RCC 7860 (cell line): Measurements from ENCODE around the gene ANAPC2.

ENCODE experiments used
- DNase-seq: peaks from one replicate; pipeline ENCODE4 v3.0.0-alpha.2; 2015; ENCODE audit warnings: low spot score
- FAIRE-seq: peaks from 2 replicates; lab custom pipeline; 2012; peaks lifted over from hg19 to GRCh38; lab: Jason Lieb, UNC

ANAPC2 gene, protein sequence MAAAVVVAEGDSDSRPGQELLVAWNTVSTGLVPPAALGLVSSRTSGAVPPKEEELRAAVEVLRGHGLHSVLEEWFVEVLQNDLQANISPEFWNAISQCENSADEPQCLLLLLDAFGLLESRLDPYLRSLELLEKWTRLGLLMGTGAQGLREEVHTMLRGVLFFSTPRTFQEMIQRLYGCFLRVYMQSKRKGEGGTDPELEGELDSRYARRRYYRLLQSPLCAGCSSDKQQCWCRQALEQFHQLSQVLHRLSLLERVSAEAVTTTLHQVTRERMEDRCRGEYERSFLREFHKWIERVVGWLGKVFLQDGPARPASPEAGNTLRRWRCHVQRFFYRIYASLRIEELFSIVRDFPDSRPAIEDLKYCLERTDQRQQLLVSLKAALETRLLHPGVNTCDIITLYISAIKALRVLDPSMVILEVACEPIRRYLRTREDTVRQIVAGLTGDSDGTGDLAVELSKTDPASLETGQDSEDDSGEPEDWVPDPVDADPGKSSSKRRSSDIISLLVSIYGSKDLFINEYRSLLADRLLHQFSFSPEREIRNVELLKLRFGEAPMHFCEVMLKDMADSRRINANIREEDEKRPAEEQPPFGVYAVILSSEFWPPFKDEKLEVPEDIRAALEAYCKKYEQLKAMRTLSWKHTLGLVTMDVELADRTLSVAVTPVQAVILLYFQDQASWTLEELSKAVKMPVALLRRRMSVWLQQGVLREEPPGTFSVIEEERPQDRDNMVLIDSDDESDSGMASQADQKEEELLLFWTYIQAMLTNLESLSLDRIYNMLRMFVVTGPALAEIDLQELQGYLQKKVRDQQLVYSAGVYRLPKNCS

DNA sequence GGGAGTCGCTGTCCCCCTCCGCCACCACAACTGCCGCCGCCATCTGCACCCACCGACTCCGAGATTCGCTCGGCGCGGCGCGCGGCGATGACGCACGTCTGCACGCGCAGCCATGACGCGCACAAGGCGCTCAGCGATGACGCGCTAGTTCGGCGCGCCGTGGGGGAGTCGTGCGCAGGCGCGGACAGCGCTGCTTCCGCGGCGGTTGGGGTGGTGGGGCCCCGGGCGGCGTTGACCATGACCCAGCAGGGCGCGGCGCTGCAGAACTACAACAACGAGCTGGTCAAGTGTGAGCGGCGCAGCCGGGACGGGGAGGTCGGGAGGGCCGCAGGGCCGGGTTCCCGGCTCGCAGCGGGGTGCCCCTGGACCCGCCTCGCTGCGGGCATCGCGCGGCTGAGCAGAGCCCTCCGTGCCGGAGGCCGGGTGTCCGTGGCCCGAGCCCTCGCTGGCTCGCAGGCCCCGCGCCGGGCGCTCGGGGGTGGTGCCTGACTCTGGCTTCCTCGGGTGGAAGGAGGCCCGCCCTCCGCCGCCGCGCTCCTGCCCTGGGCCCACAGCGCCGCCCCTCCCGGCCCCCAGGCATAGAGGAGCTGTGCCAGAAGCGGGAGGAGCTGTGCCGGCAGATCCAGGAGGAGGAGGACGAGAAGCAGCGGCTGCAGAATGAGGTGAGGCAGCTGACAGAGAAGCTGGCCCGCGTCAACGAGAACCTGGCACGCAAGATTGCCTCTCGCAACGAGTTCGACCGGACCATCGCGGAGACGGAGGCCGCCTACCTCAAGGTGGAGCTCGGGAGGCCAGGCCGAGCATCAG is at the start of gene ANAPC2, which contains the start of gene SSNA1:
Gene ANAPC2, minus strand, starts transcription at position 71 of the 807 bp plus-strand sequence. Its CDS starts 28 bp downstream, at position 43.
Gene SSNA1, plus strand, starts transcription at position 187 of the 807 bp plus-strand sequence. Its CDS starts 51 bp downstream, at position 238.
- DNase-seq (peak; percentile 80), FAIRE-seq (no peak)

DNA sequence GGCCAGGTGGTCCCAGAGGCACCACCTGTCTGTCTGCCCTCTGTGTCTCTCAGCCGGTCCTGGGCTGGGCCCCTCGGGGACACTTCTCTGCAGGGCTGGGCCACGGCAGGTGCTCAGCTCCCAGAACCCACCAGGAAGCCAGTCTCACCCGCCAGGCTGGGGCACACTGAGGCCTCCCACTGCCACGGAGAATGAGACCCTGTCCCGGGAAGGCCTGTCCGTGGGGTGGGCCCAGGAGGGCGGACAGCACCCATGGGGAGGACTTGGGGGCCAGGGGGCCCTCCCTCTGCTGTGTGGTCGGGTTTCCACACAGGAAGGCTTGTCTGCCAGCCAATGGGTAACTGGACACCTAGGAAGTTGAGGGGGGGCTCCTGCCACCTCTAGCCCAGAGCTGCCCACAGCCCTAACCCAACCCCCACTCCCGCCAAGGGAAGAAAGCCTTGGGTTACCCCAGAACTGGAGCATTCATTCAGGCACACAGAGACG is 48.6 kb upstream of the ANAPC2 start:
- DNase-seq (no peak), FAIRE-seq (no peak)

DNA sequence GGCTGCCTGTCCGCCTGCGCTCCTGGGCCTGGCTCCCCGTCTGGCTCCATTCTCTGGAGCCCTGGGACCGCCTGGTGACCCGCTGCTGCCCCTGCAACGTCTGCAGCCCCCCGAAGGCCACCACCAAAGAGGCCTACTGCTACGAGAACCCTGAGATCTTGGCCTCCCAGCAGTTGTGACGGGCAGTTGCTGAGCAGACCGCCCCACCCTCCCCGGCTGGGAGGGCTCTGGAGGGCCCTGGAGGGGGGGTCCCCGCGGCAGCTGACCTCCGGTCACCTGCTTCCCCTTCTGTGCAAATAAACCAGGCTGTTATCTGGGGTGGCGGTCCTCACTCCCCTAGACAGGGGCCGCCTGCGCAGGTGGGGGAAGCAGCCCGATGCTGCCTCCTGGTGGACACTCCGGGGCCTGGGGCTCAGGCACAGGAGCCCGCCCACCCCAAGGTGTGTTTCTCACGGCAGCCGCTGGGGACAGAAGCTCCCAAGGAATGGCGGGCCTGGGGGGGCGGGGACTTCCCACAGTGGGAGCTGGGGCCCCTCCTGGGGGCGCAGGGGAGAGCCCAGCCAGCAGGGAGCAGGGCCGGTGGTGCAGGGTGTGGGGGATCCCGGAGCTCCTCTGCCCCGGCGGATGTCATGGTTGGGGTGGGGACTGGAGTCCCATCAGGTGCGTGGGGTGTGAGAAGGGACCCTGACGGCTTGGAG is 48.0 kb upstream of the ANAPC2 start:
- FAIRE-seq: no peak

DNA sequence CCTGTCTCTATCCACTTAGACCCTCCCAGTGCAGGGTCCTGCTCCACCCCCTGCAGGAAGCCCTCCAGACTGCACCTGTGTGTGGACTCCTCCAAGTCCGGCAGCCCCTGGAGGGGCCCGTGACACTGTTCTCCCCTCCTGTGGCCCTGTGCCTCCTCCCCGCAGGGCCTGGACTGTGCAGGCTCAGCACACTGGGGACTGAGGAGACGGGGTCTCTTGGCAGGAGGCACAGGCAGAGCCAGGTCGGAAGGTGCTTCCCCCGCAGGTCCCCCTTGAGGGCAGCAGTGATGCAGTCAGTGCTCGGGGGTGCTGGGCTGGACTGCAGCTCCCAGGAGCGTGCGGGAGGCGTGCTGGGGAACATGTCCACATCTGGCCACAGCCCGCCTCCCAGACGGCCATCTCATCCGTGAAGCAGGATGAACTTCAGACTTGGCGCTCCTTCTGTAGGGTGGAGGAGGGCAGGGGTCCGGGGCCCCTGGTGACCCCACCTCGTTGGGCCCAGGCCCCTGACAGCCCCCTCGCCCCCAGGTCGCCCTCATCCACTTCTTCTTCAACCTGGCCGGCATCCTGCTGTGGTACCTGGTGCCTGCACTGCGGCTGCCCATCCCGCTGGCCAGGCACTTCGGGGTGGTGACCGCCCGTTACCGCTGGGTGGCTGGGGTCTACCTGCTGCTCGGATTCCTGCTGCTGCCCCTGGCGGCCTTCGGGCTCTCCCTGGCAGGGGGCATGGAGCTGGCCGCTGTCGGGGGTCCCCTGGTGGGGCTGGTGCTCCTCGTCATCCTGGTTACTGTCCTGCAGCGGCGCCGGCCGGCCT is 47.3 kb upstream of the ANAPC2 start:
- DNase-seq (no peak), FAIRE-seq (no peak)

More for the DNA sequence above, 48.0 kb upstream of the ANAPC2 start:
- peak; percentile 61 for DNase-seq

DNA sequence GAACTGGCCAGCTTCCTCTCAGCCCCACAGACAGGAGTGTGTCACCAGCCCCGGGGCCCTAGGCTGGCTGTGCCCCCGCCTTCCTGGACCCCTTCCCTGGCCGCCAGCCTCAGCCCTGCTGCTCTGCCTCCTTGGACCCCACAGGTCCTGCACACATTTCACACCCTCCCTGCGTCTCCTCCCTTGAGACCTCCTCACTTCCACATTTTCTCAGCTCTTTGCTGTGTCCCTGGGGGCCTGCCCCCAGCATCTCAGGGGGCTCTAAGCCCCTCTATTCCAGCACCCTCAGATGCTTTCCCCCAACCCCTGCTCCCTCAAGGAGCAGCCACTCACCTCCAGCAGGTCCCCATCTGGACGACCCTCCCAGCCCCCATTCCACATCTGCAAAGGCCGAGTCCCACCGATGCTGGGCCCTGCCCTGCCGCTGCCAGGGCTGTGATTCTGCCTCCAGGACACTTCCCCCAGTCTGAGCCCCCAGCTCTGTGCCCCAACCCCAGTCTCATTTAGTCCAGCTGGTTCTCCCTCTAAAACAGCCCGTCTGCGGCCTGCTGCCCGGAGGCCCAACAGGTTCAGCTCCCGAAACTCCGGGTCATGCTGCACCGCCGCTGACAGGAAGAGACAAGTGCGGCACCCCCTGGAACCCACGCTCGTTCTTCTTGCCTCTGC is 46.5 kb upstream of the ANAPC2 start:
- DNase-seq: no peak
- no peak for FAIRE-seq

DNA sequence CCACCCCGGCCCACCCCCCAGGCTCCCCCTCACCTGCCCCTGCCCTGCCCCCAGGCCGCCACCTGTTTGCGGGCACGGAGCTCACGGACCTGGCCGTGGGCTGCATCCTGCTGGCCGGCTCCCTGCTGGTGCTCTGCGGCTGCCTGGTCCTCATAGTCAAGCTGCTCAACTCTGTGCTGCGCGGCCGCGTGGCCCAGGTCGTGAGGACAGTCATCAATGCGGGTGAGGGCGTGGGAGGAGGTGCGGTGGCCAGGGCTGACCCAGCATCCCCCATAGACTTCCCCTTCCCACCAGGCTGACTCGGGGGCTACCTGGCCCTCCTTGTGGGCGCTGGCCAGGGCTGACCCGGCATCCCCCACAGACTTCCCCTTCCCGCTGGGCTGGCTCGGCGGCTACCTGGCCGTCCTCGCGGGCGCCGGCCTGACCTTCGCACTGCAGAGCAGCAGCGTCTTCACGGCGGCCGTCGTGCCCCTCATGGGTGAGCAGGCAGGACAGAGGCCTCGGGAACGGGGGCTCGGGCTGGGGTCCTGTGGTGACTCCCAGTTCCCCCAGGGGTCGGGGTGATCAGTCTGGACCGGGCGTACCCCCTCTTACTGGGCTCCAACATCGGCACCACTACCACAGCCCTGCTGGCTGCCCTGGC is 45.8 kb upstream of the ANAPC2 start:
- DNase-seq (no peak), FAIRE-seq (no peak)

DNA sequence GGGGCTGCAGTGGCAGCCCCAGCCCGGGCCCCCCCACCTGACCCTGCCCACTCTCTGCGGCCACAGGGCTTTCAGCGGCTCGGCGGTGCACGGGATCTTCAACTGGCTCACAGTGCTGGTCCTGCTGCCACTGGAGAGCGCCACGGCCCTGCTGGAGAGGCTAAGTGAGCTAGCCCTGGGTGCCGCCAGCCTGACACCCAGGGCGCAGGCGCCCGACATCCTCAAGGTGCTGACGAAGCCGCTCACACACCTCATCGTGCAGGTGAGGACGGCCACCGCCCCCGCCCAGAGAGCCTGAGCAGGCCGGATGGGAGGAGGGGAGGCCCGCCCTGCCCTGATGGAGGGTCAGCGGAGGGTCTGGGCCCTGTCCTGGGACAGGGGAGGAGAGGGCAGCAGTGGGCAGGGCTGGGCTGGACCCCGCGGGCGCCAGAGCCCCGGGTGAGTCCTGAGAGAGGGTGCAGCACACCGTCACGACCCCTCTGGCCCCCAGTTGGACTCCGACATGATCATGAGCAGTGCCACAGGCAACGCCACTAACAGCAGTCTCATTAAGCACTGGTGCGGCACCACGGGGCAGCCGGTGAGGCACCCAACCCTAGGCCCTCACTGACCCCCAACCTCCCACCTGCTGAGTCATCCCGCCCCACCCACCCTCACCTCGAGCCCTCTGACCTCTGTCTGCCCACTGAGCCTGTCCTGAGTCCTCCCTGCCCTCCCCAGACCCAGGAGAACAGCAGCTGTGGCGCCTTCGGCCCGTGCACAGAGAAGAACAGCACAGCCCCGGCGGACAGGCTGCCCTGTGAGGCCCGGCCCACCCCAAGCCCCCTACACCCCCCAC is 45.0 kb upstream of the ANAPC2 start:
- DNase-seq: no peak
- FAIRE-seq: no peak

DNA sequence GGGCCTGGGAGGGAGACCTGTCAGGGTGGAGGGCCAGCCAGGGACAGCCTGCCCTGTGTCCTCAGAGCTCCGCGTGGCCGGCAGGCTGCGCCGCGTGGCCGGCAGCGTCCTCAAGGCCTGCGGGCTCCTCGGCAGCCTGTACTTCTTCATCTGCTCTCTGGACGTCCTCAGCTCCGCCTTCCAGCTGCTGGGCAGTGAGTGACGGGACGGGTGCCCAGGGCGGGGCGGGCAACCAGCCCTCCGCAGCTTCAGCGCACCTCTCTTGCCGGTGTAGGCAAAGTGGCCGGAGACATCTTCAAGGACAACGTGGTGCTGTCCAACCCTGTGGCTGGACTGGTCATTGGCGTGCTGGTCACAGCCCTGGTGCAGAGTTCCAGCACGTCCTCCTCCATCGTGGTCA is 44.1 kb upstream of the ANAPC2 start:
- DNase-seq: no peak
- FAIRE-seq: no peak

DNA sequence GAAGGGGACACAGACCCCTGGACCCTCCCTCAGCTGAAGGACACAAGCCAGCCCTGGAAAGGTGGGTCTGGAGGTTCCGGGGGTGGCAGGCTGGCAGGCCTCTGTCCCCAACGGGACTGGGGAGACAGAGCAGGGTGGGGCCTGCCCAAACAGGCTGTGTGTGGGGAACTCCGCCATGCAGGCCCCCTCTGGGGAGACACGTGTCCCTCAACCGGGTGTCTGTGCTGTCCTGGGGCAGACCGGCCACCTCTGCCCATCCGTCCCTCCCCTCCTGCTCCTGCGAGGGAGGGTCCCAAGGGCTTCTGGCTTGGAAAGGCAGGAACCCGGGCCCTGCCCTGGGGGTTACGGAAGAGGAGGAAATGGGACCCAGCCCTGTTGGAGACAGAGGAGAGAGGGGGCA is 43.7 kb upstream of the ANAPC2 start:
- DNase-seq (no peak), FAIRE-seq (no peak)

DNA sequence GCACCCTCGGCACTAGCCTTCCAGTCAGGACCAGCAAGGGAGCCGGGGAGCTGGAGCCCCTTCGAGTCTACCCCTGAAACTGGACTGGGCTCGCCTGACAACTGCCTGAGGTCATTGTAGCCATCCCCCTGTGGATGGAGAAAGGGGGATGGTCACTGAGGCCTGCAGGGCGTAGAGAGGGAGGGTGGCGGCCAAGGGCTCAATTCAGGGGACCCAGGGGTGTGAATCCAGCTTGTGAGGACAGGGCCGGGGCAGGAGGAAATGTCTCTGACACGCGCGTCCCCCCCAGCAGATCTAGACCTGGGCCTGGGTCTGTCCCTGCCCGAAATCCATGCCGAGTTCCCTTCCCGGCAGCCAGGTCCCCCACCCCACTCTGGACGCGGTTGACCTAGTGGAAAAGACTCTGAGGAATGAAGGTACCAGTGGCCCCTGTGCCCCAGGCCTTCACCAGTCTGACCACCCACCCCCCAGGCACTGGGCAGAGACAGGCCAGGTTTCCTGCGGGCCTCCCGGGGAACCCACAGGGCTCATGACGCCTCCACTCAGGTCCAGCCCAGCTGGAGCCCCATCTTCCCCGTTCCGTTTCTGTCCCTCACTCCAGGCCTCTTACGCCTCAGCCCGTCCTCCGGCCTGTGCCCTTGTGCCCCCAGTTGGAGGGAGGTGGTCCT is 43.1 kb upstream of the ANAPC2 start:
- no peak for FAIRE-seq
- DNase-seq: no peak

DNA sequence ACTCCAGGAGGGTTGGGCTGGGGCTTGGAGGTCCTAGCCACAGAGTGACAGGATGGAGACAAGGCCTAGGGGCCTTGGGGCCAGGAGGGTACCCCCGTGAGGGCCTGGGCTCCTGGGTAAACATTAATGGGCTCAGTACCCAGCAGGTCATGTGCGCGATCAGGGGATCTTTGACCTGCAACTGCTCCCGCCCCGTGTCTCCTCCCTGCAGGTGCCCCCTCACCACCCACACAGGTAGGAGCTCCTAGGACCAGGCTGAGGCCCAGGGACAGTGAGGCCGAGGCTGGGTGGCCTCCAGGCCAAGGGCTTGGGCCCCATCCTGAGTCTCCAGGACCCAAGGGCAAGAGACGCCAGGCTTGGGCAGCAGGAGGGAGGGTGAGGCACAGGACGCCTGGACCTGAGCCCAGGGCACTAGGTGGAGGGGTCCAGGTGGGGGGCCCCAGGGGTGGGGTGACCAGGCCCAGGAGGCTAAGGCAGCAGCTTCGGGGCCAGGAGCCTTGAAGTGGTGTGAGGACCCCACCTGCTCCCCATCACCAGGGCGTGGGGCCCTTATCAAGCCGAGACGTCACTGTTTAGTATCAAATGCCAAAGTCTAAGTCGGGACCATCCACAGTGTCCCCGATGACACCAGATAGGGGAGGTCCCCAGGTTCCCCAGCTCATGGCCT is 42.5 kb upstream of the ANAPC2 start, which contains the start of gene SLC34A3:
Gene SLC34A3, plus strand, starts transcription at position 197 of the 667 bp plus-strand sequence. CDS start 802 bp downstream, outside the sequence.
- FAIRE-seq (no peak), DNase-seq (no peak)

DNA sequence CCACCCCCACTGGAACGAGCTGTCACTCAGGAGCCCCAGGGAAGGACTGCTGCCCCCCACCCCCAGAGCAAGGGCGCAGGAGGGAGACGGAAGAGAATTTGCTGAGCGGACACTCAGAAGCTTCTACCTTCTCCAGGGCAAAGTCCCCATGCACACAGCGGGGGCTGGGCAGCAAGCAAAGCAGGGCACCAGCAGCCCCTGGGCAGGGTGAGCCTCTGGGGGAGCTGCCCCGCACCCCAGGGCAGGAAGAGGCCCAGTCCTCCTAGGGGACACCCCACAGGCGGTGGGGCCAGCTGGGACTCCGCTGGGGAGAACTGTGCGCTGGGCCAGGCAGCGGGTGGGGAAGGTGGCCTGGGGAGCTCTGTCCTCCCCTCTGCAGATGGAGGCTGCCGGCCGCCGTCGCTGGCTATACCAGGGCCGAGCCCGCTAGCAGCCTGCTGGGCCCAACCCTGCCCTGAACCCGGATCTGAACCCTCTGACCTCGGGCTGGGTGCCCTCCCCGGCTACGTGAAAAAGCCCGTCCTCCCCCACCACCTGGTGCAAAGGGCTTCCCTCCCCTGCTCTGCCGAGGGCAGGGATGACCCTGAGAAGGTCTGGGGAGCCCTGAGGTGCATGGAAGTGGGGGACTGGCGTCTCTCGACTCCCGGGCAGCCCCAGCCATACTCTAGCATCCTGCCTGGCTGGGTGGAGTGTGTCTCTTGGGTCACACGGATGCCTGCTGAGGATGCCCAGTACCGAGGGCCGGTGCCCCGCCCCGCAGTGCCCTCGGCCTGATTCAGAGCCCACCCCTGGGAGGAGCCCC is 41.7 kb upstream of the ANAPC2 start:
- DNase-seq (no peak), FAIRE-seq (no peak)

DNA sequence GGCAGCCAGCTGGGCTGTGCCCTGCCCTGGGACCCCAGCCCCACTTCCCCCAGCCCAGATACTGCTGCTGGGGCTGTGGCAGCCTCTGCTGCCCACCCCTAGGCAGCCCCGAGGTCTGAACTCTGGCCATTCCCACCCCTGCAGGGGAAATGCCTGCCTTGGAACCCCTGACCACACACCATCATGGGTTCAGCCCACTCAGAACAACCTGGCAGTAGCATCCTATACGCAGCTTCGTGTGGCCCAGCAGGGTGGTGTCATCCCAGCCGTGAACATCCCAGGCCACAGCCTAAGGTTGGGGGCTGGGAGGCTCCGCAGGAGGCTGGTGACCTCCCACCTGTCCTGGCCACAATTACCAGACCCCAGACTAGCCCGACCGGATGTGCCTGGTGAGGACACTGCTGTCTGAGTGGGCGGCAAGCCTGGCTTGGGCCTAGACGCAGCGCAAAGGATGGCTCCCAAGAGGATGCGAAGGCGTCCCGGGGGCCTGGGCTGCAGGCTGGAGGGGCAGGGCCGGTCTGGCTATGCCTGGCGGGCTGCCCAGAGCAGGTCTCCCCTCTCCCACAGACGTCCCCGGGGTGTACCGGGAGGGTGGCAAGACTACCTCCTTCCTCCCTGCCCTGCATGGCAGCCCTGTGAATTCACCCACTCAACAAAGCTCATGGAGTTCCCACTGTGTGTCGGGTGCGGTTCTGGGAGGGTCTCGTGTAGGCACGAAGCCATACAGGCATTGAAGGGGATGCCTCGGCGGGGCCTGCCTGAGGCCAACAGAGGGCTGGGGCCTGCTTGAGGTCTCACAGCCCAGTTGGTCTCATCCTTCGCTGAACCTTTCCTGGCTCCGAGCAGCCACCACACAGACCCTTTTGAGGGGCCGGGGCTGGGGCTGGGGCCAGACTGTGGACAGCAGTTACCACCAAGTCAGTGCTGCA is 40.9 kb upstream of the ANAPC2 start:
- FAIRE-seq: no peak
- no peak for DNase-seq

DNA sequence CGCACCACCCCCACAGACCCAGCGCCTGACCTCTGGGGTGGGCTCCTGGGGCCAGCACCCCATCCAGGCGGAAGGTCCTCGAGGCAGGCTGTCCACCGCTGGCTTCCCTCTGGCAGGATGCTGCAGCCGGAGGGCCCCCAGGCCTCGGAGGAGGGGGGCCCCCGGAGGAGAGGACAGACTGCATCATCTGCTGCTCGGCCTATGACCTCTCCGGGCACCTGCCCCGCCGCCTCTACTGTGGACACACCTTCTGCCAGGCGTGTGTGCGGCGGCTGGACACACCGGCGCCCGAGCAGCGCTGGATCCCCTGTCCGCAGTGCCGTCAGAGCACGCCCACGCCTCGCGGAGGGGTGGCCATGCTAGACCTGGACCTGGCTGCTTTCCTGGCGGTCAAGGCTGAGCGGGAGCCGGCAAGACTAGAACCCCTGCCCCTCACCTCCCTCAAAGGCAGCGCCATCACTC is 40.2 kb upstream of the ANAPC2 start:
- no peak for FAIRE-seq
- DNase-seq: no peak
